HG02763 (cell line): ENCODE measurements around the gene TOX2.

Experiments used
- ATAC-seq: cut with Tn5 transposase; IDR thresholded peaks from one replicate; pipeline ENCODE4 v1.9.1; 2021; ENCODE audit warnings: mild to moderate bottlenecking, moderate library complexity; ENCODE audit not compliant: unreplicated experiment

The TOX2 gene

DNA sequence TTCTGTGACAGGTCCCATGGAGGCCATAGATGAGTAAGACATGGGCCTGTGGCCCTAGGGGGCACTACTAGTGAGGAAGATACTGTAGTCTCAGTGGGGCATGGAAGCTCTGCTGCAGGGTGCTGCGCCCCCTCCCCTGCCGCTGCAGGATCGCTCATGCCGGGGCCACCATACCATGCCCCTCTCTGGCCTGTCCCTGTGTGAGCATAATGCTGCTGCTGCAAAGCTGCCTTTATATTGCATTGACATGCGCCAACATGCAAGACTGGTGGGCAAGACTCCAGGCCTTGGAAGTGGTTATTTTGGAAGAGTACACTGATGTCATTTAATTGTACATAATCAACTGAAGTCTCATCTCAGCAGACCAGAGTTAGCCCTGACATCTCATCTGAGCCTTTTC, 60.0 kb downstream of the TOX2 start:
- ATAC-seq = no peak

DNA sequence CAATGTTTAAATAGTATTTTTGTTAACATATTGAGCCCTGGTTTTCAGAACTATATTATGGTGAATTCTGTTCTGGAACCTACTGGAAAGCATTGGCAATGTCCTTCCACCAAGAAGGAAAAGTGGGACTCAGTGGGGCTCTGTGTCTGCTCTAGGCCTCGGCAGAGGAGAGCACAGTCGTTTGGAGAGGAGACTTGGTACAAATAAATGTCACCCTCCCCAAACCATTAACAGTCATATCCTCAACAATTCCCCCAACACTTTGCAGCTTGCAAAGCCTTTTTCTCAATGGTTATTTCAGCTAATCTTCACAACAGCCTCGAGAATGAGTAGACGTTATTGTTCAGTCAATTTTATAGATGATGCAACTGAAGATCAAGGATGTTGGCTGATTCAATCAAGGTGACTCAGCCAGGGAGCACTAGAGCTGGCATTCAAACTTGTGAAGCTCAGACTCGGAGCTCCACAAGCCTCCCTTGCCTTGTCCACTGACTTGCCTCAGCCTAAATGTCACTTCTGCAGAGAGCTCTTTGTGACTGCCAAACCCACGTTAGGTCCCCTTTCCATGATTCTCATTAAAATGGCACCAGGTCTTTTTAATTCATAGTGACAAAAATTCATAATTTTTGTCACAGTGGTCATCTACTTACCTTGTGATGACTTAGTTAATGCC, 60.6 kb downstream of the TOX2 start:
- no peak for ATAC-seq

GRCh38 chr20:43976547-43976946, 61.9 kb downstream of the TOX2 start:
- no peak for ATAC-seq

DNA sequence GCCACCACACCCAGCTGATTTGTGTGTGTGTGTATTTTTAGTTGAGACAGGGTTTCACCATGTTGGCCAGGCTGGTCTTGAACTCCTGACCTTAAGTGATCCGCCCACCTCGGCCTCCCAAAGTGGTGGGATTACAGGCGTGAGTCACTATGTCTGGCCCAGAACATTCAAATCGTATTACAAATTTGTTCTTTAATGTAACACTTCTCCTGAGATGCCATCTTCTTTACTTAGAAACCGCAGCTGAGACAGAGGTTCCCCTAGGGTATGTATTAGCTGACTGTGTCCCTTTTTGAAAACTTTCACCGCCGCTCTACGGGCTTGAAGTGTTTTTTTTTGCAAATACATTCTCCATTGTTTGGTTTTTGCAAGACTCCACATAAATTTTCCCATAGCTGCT, 62.6 kb downstream of the TOX2 start:
- no peak for ATAC-seq

DNA sequence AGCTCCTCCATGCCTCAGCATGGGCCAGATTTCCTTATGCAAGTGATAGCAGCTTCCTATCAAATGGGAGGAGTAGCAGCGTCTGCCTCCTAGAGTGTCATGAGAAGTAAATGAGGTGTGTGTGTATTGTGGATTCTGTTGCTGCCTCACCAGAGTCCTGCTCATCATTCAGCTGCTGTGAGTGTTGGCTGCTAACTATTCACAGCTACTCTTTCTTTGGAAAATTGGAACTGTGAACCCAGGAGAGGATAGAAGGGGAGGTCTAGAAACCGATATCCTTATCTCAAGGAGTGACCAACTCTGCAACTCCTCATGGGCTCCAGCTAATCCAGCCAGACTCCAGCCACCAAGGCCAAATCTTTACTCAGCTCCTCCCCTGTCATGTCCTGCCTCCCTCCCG, 63.3 kb downstream of the TOX2 start:
- ATAC-seq = no peak

GRCh38 chr20:43979576-43980105, 65.0 kb downstream of the TOX2 start:
- no peak for ATAC-seq

- no peak for ATAC-seq
Measured at GRCh38 chr20:43981540-43981939, 66.9 kb downstream of the TOX2 start.

DNA sequence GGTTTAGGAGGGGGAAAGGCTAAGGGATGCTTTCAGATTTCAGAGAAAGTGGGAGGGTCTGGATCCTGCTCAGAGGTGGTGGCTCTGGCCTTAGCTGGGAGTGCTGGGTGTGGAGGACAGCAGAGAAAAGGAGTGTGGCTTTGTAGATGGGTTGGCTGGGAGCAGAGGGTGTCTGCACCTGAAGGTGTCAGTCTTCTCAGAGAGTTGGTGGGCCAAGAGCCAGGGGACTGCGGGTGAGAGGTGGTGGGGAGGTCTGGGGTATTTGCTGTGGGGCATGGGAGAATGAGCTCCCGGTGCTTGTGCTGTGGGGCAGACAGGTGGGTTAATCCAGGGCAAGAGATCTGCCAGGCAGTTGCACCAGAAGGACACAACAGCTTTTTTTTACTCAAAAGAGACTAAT, 67.4 kb downstream of the TOX2 start:
- no peak for ATAC-seq

- no peak for ATAC-seq
Measured at GRCh38 chr20:43982886-43983285, 68.2 kb downstream of the TOX2 start.

DNA sequence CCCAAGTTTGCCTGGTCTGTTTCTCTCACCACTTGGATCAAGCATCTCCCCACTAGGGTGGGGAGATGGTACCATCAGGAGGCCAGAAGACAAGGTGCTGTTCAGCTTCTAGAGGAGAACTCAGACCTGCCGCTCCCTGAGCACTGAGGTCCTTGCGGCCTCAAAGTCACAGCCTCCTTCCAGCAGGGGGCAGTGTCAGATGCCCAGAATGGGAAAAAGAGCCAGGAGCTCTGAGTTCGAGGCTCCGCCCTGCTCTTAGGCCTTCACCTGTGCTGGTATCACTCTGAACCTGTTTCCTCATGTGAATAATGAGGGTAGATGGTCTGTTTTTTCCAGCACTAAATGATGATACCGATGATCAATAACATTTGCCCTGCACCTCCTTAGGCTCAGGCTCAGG, 68.7 kb downstream of the TOX2 start:
- no peak for ATAC-seq

GRCh38 chr20:43983904-43984361, 69.3 kb downstream of the TOX2 start:
- ATAC-seq = no peak

GRCh38 chr20:43984587-43984986, 69.9 kb downstream of the TOX2 start:
- ATAC-seq = no peak

- no peak for ATAC-seq
Measured at GRCh38 chr20:43985121-43985520, 70.5 kb downstream of the TOX2 start.

DNA sequence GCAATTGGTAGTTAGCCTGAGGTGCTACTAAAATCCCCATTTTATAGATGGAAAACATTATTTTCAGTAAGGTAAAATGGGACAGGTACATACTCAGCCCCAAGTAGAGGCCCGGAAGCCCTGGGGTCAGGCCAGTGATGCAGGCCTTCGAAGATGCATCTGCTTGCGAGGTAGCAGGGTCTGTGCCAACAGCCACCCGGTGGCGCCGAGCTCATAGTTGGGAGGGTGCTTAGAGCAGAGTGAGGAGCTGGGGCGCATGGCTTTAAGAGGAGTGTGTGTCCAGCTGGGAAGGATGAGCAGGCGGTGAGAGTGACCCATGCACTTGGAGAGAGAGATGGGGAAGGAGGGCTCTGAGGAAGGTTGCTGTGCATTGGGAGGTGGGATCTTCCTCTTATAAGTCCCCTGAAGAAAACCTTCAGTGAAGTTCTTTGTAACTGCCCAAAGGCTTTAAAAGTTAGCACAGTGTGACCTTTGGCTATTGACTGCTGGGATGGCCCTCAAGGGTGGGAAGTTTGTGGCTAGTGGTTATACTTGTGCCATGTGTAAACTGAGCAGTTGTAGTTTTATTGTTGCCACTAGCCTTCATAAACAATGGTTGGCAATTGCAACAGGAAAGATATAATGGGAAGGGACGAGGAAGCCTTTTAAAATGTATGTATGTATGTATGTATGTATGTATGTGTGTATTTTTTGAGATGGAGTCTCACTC, 71.1 kb downstream of the TOX2 start:
- no peak for ATAC-seq

GRCh38 chr20:43987018-43987417, 72.4 kb downstream of the TOX2 start:
- no peak for ATAC-seq

DNA sequence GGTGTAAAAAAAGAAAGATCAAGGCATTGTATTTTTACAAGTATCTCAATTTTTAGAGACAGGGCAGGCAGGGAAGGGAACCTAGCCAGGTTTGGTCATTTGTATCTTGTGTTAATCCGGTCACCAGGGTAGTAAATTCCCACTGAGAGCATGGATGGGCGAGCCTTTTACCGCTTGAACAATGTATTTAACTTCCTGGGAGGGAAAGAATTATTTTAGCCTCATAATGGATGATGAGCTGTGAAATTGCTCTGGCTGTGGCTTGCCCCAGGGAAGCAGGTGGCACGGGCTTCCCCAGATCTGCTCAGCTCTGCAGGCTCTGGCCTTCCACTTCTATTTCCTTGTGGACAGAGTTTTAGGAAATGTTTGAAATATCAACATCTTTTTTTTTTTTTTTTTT, 72.9 kb downstream of the TOX2 start:
- ATAC-seq = no peak

- ATAC-seq = no peak
Measured at GRCh38 chr20:43988451-43988850, 73.8 kb downstream of the TOX2 start.

- ATAC-seq = no peak
Measured at GRCh38 chr20:43988867-43989266, 74.2 kb downstream of the TOX2 start.

DNA sequence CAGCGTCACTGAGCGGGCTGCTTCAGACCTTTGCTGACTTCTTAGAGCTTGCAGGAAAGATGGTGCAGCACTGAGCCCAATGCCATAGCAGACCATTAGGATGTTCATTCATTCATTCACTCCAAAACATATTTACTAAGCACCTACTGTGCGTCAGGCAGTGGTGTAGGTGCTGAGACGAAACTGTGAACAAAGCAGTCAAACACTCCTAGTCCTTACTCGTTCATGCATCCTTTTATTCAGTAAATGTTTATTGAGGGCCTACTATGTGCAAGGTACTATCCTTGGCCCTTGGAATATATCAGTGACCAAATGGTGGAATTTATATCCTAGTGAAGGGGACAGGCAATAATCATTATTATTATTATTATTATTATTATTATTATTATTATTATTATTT, 76.6 kb downstream of the TOX2 start:
- no peak for ATAC-seq

DNA sequence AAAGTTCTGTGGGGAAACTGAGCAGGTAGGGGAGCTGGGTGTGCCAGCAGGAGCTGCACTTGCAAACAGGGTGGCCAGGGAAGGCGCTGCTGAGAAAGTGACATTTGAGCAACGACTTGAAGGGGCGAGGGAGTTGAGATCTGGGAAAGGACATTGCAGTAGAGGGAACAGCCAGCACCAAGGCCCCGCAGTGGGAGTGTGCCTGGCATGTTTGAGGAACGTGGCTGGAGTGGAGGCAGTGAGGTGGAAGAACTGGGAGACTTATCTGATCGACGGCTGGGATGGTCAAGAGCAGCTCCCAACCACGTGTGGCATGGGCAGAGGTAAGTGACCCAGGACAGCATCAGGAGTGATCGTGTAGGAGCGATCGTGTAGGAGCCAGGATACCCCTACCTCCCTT, 77.3 kb downstream of the TOX2 start:
- ATAC-seq = no peak

- ATAC-seq = no peak
Measured at GRCh38 chr20:43992885-43993284, 78.2 kb downstream of the TOX2 start.

- no peak for ATAC-seq
Measured at GRCh38 chr20:43993560-43993959, 78.9 kb downstream of the TOX2 start.
